GM10266 (cell line): ENCODE data around the gene OPCML.

ENCODE experiments used
- DNase-seq: peaks from one replicate; pipeline ENCODE4 v3.0.0; 2012; ENCODE audit errors: extremely low spot score
- CTCF ChIP-seq: IDR thresholded peaks from 2 replicates; pipeline ENCODE4 v1.5.1; 2012; ENCODE audit warnings: mild to moderate bottlenecking, low read depth; ENCODE audit not compliant: control insufficient read depth, insufficient read depth; ENCODE audit errors: missing control alignments

OPCML gene

GRCh38 chr11:132445859-132446291 is 1086.4 kb downstream of the OPCML start:
- TF ChIP-seq CTCF = no peak

GRCh38 chr11:132444911-132445310 is 1087.4 kb downstream of the OPCML start:
- no peak for TF ChIP-seq CTCF
- DNase-seq = no peak

More at GRCh38 chr11:132445859-132446291, 1086.4 kb downstream of the OPCML start:
- no peak for DNase-seq

- TF ChIP-seq CTCF = no peak
- no peak for DNase-seq
Observed at GRCh38 chr11:132439711-132440255, 1092.5 kb downstream of the OPCML start.

GRCh38 chr11:132438418-132438817 is 1093.9 kb downstream of the OPCML start:
- no peak for TF ChIP-seq CTCF
- no peak for DNase-seq

- DNase-seq = no peak
- no peak for TF ChIP-seq CTCF
Observed at GRCh38 chr11:132430429-132431062, 1101.8 kb downstream of the OPCML start.

- no peak for TF ChIP-seq CTCF
- DNase-seq = no peak
Observed at GRCh38 chr11:132429685-132430084, 1102.6 kb downstream of the OPCML start.

- no peak for TF ChIP-seq CTCF
- DNase-seq = no peak
Observed at GRCh38 chr11:132427611-132428010, 1104.7 kb downstream of the OPCML start.
